22Rv1 (cell line): ENCODE results near the gene TMEM259.

Source experiments
- H3K27ac ChIP-seq: fragments of 450-650 bp; 2 replicates; pipeline ENCODE4 v1.5.1; 2017
- ZFX ChIP-seq: fragments of 450-650 bp; IDR thresholded peaks from 2 replicates; pipeline ENCODE4 v1.6.1; 2017; ENCODE audit warnings: antibody characterized with exemption, borderline replicate concordance
- TF ChIP-seq, protein P1 (sequence below): fragments of 450-650 bp; IDR thresholded peaks from 2 replicates; pipeline ENCODE4 v1.5.1; 2017; ENCODE audit warnings: mild to moderate bottlenecking

TMEM259 gene

GRCh38 chr19:984165-984967 is 36.6 kb downstream of the TMEM259 start, which contains the start of gene WDR18:
Gene WDR18 (plus strand): TSS chr19:984345. CDS start chr19:984354, 9 bp downstream.
- TF ChIP-seq, protein P1, sequence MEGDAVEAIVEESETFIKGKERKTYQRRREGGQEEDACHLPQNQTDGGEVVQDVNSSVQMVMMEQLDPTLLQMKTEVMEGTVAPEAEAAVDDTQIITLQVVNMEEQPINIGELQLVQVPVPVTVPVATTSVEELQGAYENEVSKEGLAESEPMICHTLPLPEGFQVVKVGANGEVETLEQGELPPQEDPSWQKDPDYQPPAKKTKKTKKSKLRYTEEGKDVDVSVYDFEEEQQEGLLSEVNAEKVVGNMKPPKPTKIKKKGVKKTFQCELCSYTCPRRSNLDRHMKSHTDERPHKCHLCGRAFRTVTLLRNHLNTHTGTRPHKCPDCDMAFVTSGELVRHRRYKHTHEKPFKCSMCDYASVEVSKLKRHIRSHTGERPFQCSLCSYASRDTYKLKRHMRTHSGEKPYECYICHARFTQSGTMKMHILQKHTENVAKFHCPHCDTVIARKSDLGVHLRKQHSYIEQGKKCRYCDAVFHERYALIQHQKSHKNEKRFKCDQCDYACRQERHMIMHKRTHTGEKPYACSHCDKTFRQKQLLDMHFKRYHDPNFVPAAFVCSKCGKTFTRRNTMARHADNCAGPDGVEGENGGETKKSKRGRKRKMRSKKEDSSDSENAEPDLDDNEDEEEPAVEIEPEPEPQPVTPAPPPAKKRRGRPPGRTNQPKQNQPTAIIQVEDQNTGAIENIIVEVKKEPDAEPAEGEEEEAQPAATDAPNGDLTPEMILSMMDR: no peak; the same call in 1 of the 2 replicates
- TF ChIP-seq ZFX: no peak
- peak within 1 kb of the TSS; percentile 70 for H3K27ac ChIP-seq

GRCh38 chr19:982567-983170 is 38.3 kb downstream of the TMEM259 start:
- TF ChIP-seq ZFX: no peak
- TF ChIP-seq, protein P1: peak; percentile 96
- peak overlapping the region; percentile 70; the same call in 1 of the 2 replicates for H3K27ac ChIP-seq

DNA sequence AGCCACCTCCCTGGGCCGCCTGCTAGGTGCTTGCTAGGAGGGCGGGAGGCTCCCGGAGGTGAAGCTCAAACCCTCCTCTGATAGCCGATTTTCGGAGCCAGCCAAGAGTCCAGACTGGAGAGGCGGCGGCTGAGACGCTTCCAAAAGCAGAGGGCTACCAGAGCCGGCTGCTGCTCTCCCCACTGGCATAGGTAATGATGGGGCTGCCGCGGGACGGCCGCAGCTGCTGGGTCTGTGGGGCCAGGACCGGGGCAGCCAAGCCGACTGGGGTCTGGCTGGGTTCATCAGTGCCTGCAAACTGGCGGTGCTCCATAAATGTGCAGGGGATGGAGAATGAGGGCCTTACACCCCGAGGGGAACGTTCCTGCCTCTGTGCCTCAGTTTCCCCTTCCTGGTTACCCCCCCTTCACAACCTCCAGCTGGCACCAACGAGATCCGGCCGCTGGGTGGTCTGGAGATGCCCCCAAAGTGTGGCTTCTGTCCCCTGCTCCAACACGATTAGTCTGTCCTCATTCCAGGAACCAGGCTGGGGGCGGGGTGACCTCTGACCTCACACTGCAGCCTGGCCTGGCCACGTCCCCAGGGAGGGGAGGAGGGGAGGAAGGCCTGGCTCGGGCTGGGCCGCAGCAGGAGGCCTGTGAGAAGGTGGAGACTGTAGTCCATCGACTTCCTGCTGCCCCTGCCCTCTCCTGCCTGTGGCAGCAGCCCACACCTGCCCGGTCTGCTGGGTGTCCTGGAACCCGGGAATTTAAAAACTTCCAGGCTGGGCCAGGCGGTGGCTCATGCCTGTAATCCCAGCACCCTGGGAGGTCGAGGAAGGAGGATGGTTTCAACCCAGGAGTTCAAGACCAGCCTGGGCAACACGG is 40.6 kb downstream of the TMEM259 start:
- no peak for TF ChIP-seq ZFX
- TF ChIP-seq, protein P1: no peak
- no peak overlapping the region for H3K27ac ChIP-seq

GRCh38 chr19:979318-979741 is 41.6 kb downstream of the TMEM259 start:
- H3K27ac ChIP-seq: no peak overlapping the region
- TF ChIP-seq ZFX: no peak
- TF ChIP-seq, protein P1: no peak

GRCh38 chr19:977058-977464 is 43.9 kb downstream of the TMEM259 start:
- no peak for TF ChIP-seq ZFX
- TF ChIP-seq, protein P1: no peak
- H3K27ac ChIP-seq: no peak overlapping the region

GRCh38 chr19:976476-976875 is 44.4 kb downstream of the TMEM259 start:
- TF ChIP-seq, protein P1: no peak
- TF ChIP-seq ZFX: no peak
- no peak overlapping the region for H3K27ac ChIP-seq
